Activated CD4-positive, alpha-beta T cell treated with anti-CD3 and anti-CD28 coated beads for 36 hours (primary cell): Measurements from ENCODE around the gene FKBP5. TPM values are rescaled to one million over a fixed set of nuclear protein-coding genes. Genes with fewer than 3 reads are reported as not detected.
"Not testable (repeated sequence)": the region's sequence is repeated elsewhere in the genome, so short reads cannot be mapped to it uniquely, and the experiment has no call there.

Experiments used
- ATAC-seq: fragments of 200-7000 bp; cut with Tn5 transposase; one replicate; pipeline ENCODE4 v1.10.0; 2021; ENCODE audit warnings: mild to moderate bottlenecking, moderate library complexity
- CTCF ChIA-PET: fragments of 350-600 bp; sonication (Branson Sonifier 250); formaldehyde crosslinking; loops from one replicate; lab custom pipeline; 2021; ENCODE audit warnings: antibody characterized with exemption; lab: Charles Lee
- POLR2A ChIA-PET: fragments of 350-600 bp; sonication (Branson Sonifier 250); formaldehyde crosslinking; loops from one replicate; lab custom pipeline; 2021; ENCODE audit warnings: antibody characterized with exemption, inconsistent platforms; lab: Charles Lee
- DNase-seq: peaks from one replicate; pipeline ENCODE4 v3.0.0-alpha.2; 2020
- H3K27ac Mint-ChIP-seq: one replicate; pipeline ENCODE4 v1.8.0; 2021; ENCODE audit warnings: mixed read lengths
- H3K27me3 Mint-ChIP-seq: one replicate; pipeline ENCODE4 v1.8.0; 2021; ENCODE audit warnings: mixed read lengths
- H3K36me3 Mint-ChIP-seq: one replicate; pipeline ENCODE4 v1.8.0; 2021; ENCODE audit warnings: low read depth, mixed read lengths
- H3K4me1 Mint-ChIP-seq: one replicate; pipeline ENCODE4 v1.8.0; 2021; ENCODE audit warnings: mixed read lengths
- H3K4me3 Mint-ChIP-seq: one replicate; pipeline ENCODE4 v1.8.0; 2021; ENCODE audit warnings: mild to moderate bottlenecking, moderate library complexity, mixed read lengths
- H3K9me3 Mint-ChIP-seq: one replicate; pipeline ENCODE4 v1.8.0; 2021; ENCODE audit warnings: low read depth, mixed read lengths
- intact Hi-C, 2 experiments: fragments of 100-400 bp; cut with DNase I in 1 of 2; cut with micrococcal nuclease in 1 of 2; formaldehyde crosslinking; loops; one replicate each; pipeline versions ENCODE4 v1.14.2 to v1.15.1; 2022 to 2024; cut with DNase I, micrococcal nuclease
- total RNA-seq, 2 experiments: library from RNA; stranded (reverse); gene quantifications; one replicate each; pipeline ENCODE4 v1.2.3, GENCODE V29; 2021

The FKBP5 gene
- total RNA-seq, 2 experiments from 2014 or later, result 140 to 141 TPM

GRCh38 chr6:35679399-35679798 is 9.3 kb downstream of the FKBP5 start:
- peaks cover 33% of the 10 kb centered on the region for H3K36me3 Mint-ChIP-seq
- no peaks in the 10 kb centered on the region for H3K27me3 Mint-ChIP-seq
- H3K4me3 Mint-ChIP-seq, result no peak overlapping the region
- intact Hi-C loops, result loop anchor here in 1 of 2 experiments (2.0 kb wide), 1 partner anchor 15 kb away; no protein-coding TSS in a partner anchor
- DNase-seq, result no peak
- ChIA-PET CTCF (interaction anchor here (1.2 to 5.6 kb wide), 3 partner anchors 11 to 127 kb away, joined by 4 to 35 read pairs (median 6); no protein-coding TSS in a partner anchor), POLR2A (no interaction called here)
- no peak overlapping the region for H3K27ac Mint-ChIP-seq
- H3K4me1 Mint-ChIP-seq, result peaks cover 75% of the 10 kb centered on the region
- peaks cover 2% of the 10 kb centered on the region for H3K9me3 Mint-ChIP-seq
- ATAC-seq, result no peak

- Mint-ChIP-seq H3K4me3 (no peak overlapping the region), H3K36me3 (peaks cover 30% of the 10 kb centered on the region), H3K4me1 (peaks cover 81% of the 10 kb centered on the region), H3K9me3 (peaks cover 2% of the 10 kb centered on the region), H3K27ac (peak overlapping the region; percentile 69), H3K27me3 (no peaks in the 10 kb centered on the region)
- CTCF ChIA-PET, result interaction anchor here (0.5 to 2.0 kb wide), 6 partner anchors 8 to 389 kb away, joined by 3 to 18 read pairs (median 4); partner anchors contain the start of gene ARMC12
- no peak for DNase-seq
- ATAC-seq, result no peak
- intact Hi-C loops, result loop anchor here in 1 of 2 experiments (2.0 kb wide), 1 partner anchor 14 kb away; no protein-coding TSS in a partner anchor
- POLR2A ChIA-PET, result interaction anchor here (0.6 kb wide), 2 partner anchors 9 to 580 kb away, joined by 3 read pairs; no protein-coding TSS in a partner anchor
Measured at GRCh38 chr6:35678814-35679213, 9.9 kb downstream of the FKBP5 start.

DNA sequence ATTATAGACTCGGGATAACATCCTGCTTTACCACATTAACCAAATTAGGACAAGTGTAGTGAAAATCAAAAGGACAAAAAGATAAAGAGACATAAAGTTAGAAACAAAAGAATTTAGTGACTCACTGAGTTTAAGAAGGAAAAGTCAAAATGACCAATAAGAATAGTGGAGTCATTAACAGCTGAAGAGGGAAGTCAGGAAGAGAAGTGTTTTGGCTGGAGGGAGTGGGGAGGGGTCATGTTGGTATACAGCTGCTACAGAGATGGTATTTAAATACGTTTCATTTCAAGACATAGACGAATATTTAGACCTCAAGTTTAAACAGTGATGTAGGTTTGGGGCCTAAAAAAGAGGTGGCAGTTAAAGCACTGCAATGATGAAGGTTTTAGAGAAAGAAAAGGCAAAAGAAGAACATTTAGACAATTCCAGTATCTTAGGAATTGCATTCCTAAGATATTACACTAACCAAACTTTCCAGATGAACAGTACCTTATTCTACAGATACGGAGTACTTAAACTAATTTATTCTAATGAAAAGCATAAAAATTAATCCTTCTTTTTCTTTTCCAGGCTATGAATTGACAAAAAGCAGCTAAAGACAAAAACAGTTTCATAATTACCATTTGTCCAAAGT is 10.6 kb downstream of the FKBP5 start:
- ATAC-seq (no peak), DNase-seq (no peak)
- Mint-ChIP-seq H3K9me3 (peaks cover 2% of the 10 kb centered on the region), H3K4me3 (peak overlapping the region; percentile 9), H3K27me3 (no peaks in the 10 kb centered on the region), H3K36me3 (peaks cover 29% of the 10 kb centered on the region), H3K27ac (peak overlapping the region; percentile 78), H3K4me1 (peaks cover 83% of the 10 kb centered on the region)
- ChIA-PET CTCF (interaction anchor here (0.5 to 2.0 kb wide), 8 partner anchors 9 to 390 kb away, joined by 3 to 18 read pairs (median 4); partner anchors contain the start of gene ARMC12), POLR2A (interaction anchor here (0.6 kb wide), 2 partner anchors 11 to 581 kb away, joined by 3 read pairs; no protein-coding TSS in a partner anchor)
- intact Hi-C loops, result loop anchor here in 1 of 2 experiments (2.0 kb wide), 1 partner anchor 13 kb away; no protein-coding TSS in a partner anchor

GRCh38 chr6:35677456-35677855 is 11.3 kb downstream of the FKBP5 start:
- DNase-seq (no peak), ATAC-seq (no peak)
- Mint-ChIP-seq H3K4me3 (no peak overlapping the region), H3K27me3 (no peaks in the 10 kb centered on the region), H3K27ac (peak overlapping the region; percentile 78), H3K4me1 (peaks cover 84% of the 10 kb centered on the region), H3K36me3 (peaks cover 29% of the 10 kb centered on the region), H3K9me3 (peaks cover 2% of the 10 kb centered on the region)
- CTCF ChIA-PET, result interaction anchor here (0.6 to 2.0 kb wide), 4 partner anchors 48 to 417 kb away, joined by 3 to 18 read pairs (median 3); partner anchors contain the start of gene ARMC12
- intact Hi-C loops, result no loop called here
- POLR2A ChIA-PET, result no interaction called here

- H3K27ac Mint-ChIP-seq, result peak overlapping the region; percentile 8
- ChIA-PET POLR2A (no interaction called here), CTCF (interaction anchor here (0.9 to 1.0 kb wide), 3 partner anchors 60 to 69 kb away, joined by 3 to 5 read pairs (median 3); no protein-coding TSS in a partner anchor)
- H3K36me3 Mint-ChIP-seq, result peaks cover 33% of the 10 kb centered on the region
- intact Hi-C loops, result no loop called here
- H3K27me3 Mint-ChIP-seq, result no peaks in the 10 kb centered on the region
- peaks cover 70% of the 10 kb centered on the region for H3K4me1 Mint-ChIP-seq
- H3K4me3 Mint-ChIP-seq, result no peak overlapping the region
- ATAC-seq (no peak), DNase-seq (no peak)
- H3K9me3 Mint-ChIP-seq, result peaks cover 2% of the 10 kb centered on the region
Measured at GRCh38 chr6:35675871-35676459, 12.8 kb downstream of the FKBP5 start.

- POLR2A ChIA-PET, result interaction anchor here (1.1 kb wide), 1 partner anchor 12 kb away, joined by 3 read pairs; no protein-coding TSS in a partner anchor
- Mint-ChIP-seq H3K27ac (peak overlapping the region; percentile 89), H3K4me3 (no peak overlapping the region)
Measured at GRCh38 chr6:35674594-35674993, 14.1 kb downstream of the FKBP5 start.

DNA sequence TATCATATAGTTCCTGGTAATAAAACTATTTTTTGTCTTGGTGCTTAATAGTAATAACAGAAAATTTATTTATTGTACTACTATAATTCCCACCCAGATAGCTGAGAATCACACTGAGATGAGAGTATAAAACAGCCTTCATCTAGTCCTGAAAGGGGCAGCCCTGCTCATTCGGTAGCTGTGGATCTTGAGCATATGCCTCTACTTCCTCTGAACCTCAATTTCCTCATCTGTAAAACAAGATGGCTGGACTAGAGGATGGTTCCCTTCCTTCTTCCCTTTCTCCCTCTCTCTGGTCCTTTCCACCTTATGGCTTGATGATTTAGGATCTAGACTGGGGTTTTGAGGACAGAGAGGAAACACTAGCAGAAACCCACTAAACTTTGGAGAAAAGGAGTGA is 15.0 kb downstream of the FKBP5 start:
- Mint-ChIP-seq H3K36me3 (peaks cover 23% of the 10 kb centered on the region), H3K9me3 (no peaks in the 10 kb centered on the region), H3K4me3 (no peak overlapping the region), H3K27ac (peak overlapping the region; percentile 89), H3K4me1 (peaks cover 72% of the 10 kb centered on the region), H3K27me3 (no peaks in the 10 kb centered on the region)
- intact Hi-C loops, result no loop called here
- ChIA-PET CTCF (interaction anchor here (0.8 to 1.7 kb wide), 6 partner anchors 28 to 96 kb away, joined by 3 to 14 read pairs (median 4); partner anchors contain the start of gene ARMC12), POLR2A (interaction anchor here (1.1 kb wide), 1 partner anchor 11 kb away, joined by 3 read pairs; no protein-coding TSS in a partner anchor)
- no peak for DNase-seq
- ATAC-seq, result no peak

More at GRCh38 chr6:35674594-35674993, 14.1 kb downstream of the FKBP5 start:
- no peak for DNase-seq
- intact Hi-C loops, result no loop called here
- CTCF ChIA-PET, result interaction anchor here (0.8 to 1.7 kb wide), 5 partner anchors 29 to 97 kb away, joined by 3 to 14 read pairs (median 4); partner anchors contain the start of gene ARMC12
- Mint-ChIP-seq H3K9me3 (peaks cover 2% of the 10 kb centered on the region), H3K27me3 (no peaks in the 10 kb centered on the region), H3K36me3 (peaks cover 32% of the 10 kb centered on the region), H3K4me1 (peaks cover 71% of the 10 kb centered on the region)
- no peak for ATAC-seq

DNA sequence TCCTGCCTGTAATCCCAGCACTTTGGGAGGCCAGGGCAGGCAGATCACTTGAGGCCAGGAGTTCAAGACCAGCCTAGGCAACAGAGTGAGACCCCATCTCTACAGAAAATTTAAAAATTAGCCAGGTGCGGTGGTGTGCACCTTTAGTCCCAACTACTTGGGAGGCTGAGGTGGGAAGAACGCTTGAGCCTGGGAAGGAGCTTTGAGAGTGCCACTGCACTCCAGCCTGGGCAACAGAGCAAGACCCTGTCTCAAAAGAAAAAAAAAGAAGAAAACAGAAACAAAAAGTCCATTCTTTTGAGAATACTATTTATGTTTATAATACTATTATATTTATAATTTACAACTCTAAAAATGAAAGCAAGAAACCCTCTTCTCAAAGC is 15.4 kb downstream of the FKBP5 start:
- H3K27ac Mint-ChIP-seq, DNase-seq, H3K9me3 Mint-ChIP-seq, H3K27me3 Mint-ChIP-seq, ATAC-seq, H3K4me3 Mint-ChIP-seq, POLR2A ChIA-PET, intact Hi-C loops: not testable (repeated sequence)
- Mint-ChIP-seq H3K4me1 (peaks cover 69% of the 10 kb centered on the region), H3K36me3 (peaks cover 20% of the 10 kb centered on the region)
- CTCF ChIA-PET, result interaction anchor here (0.9 to 1.7 kb wide), 2 partner anchors 49 to 64 kb away, joined by 3 to 14 read pairs; partner anchors contain the start of gene ARMC12

DNA sequence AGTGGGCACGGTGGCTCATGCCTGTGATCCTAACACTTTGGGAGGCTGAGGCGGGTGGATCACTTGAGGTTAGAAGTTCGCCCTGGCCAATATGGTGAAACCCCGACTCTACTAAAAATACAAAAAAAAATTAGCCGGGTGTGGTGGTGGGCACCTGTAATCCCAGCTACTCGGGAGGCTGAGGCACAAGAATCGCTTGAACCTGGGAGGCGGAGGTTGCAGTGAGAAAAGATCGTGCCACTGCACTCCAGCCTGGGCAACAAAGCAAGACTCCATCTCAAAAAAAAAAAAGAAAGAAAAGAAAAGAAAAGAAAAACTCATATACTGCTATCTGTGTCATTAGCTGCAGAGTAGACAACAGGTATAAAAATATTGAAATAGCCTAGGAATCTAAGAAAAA is 18.3 kb downstream of the FKBP5 start:
- H3K9me3 Mint-ChIP-seq, H3K4me3 Mint-ChIP-seq, H3K27me3 Mint-ChIP-seq, DNase-seq, ATAC-seq, intact Hi-C loops: not testable (repeated sequence)
- peaks cover 58% of the 10 kb centered on the region for H3K4me1 Mint-ChIP-seq
- peaks cover 12% of the 10 kb centered on the region for H3K36me3 Mint-ChIP-seq
- CTCF ChIA-PET, result interaction anchor here (0.7 to 5.3 kb wide), 5 partner anchors 12 to 852 kb away, joined by 3 to 47 read pairs (median 8); partner anchors contain the start of gene ARMC12
- POLR2A ChIA-PET, result interaction anchor here (0.6 kb wide), 1 partner anchor 123 kb away, joined by 3 read pairs; no protein-coding TSS in a partner anchor
- peak overlapping the region; percentile 78 for H3K27ac Mint-ChIP-seq

DNA sequence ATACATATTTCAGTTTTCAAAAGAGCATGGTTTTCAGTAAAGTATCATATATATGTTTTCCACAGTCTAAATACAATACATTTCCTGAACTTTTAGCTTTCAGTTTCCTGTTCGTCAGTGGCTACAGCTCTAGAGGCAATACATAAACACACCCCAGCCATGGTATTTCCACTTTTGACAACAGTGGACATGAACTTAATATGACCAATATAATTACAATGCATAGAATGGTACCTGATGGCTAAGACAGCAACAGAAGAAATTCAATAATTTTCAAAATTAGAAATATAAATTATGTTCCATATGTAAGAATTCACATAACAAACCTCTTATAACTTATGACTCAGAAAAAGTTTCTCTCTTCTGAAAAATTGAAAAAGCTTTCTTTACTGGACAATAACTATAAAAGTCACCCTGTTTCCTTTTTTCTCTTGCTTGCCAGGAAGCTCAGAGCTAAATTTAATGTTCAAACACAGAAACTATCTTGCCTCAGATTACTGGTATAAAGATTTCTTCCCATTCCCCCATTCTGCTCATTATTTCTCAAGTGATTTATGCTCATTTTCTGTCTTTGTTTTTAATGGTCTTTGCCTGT is 19.2 kb downstream of the FKBP5 start:
- H3K36me3 Mint-ChIP-seq, result peaks cover 12% of the 10 kb centered on the region
- peak; percentile 60 for ATAC-seq
- intact Hi-C loops, result loop anchor here (1.0 to 5.0 kb wide), 6 partner anchors 12 to 67 kb away; partner anchors contain the start of gene FKBP5 (in 1 of the 2)
- peak overlapping the region; percentile 59 for H3K4me3 Mint-ChIP-seq
- H3K27me3 Mint-ChIP-seq, result no peaks in the 10 kb centered on the region
- peaks cover 49% of the 10 kb centered on the region for H3K4me1 Mint-ChIP-seq
- no peak for DNase-seq
- H3K27ac Mint-ChIP-seq, result peak overlapping the region; percentile 87
- ChIA-PET POLR2A (interaction anchor here (0.5 to 1.4 kb wide), 4 partner anchors 20 to 79 kb away, joined by 3 to 10 read pairs (median 5); partner anchors contain the start of genes ARMC12 and FKBP5), CTCF (interaction anchor here (0.6 to 5.3 kb wide), 13 partner anchors 9 to 1622 kb away, joined by 3 to 47 read pairs (median 4); partner anchors contain the start of gene ARMC12)
- no peaks in the 10 kb centered on the region for H3K9me3 Mint-ChIP-seq
